Measurements from ENCODE around the gene ITGB6.

DNA sequence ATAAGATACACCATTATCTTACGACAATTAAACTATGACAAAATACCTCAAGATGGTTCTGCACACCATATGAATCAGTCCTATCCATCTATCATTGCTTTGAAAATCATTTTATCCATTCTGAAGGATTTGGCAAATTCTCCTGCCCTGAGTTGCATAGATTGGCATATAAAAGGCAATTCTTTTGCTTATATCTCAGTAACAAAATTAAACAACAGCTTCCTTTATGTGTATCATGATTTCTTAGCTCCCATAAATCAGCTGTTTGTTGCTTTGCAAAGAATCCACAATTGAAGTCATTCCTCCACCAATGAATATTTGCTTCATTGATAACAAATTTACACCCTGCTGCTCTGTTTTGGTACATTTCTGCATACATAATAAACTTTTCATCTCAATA lies 61.7 kb downstream of the ITGB6 start:
- TF ChIP-seq, protein P1, sequence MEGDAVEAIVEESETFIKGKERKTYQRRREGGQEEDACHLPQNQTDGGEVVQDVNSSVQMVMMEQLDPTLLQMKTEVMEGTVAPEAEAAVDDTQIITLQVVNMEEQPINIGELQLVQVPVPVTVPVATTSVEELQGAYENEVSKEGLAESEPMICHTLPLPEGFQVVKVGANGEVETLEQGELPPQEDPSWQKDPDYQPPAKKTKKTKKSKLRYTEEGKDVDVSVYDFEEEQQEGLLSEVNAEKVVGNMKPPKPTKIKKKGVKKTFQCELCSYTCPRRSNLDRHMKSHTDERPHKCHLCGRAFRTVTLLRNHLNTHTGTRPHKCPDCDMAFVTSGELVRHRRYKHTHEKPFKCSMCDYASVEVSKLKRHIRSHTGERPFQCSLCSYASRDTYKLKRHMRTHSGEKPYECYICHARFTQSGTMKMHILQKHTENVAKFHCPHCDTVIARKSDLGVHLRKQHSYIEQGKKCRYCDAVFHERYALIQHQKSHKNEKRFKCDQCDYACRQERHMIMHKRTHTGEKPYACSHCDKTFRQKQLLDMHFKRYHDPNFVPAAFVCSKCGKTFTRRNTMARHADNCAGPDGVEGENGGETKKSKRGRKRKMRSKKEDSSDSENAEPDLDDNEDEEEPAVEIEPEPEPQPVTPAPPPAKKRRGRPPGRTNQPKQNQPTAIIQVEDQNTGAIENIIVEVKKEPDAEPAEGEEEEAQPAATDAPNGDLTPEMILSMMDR (IDR thresholded peaks at IDR 0.05) = no peak
- TF ChIP-seq POLR2A (IDR thresholded peaks at IDR 0.05) = no peak
- TF ChIP-seq POLR2AphosphoS5 (IDR thresholded peaks at IDR 0.05) = no peak
